H1 (cell line): Measurements from ENCODE around the gene MED17. TPM values are rescaled to one million over a fixed set of nuclear protein-coding genes. Genes with fewer than 3 reads are reported as not detected.
A peak's percentile ranks its signal among the peaks of the same experiment; 100 is the strongest.

ENCODE experiments used
- MAFK ChIP-seq: IDR thresholded peaks from 2 replicates; pipeline ENCODE4 v1.6.1; 2012; ENCODE audit warnings: low read depth, mild to moderate bottlenecking, improper control_type of control experiment, low read length
- POLR2AphosphoS5 ChIP-seq: IDR thresholded peaks from 2 replicates; pipeline ENCODE4 v1.6.1; 2011; ENCODE audit warnings: low read depth, low read length
- polyA plus RNA-seq, 7 experiments: library from polyadenylated mRNA; depleted of rRNA in 3 of 7; stranded (reverse) in 5 of 7; unstranded in 2 of 7; fragments of >200 nt in 5 of 7; fragments of 200-250 nt in 2 of 7; gene quantifications; 1 replicate in 5 of 7; 2 replicates in 1 of 7; 4 replicates in 1 of 7; pipeline versions ENCODE4 v1.2.1 to v1.2.3, GENCODE V29; 2011 to 2013; ENCODE audit warnings: missing spikeins in 2 of 7, mixed read lengths in 2 of 7
- total RNA-seq: library from RNA; stranded (reverse); fragmentation: NEBNext Ultra II Directional; extraction: Animal tissue kit (Norgen Biotek cat#: 25700); gene quantifications from 2 replicates; pipeline ENCODE4 v1.2.1, GENCODE V29; 2021
- TF ChIP-seq, protein P1 (sequence below): fragments of 300-600 bp; sonication (generic); IDR thresholded peaks from 2 replicates; pipeline ENCODE4 v1.7.1; 2012; ENCODE audit warnings: low read length, moderate library complexity, mild to moderate bottlenecking, inconsistent platforms; ENCODE audit not compliant: insufficient replicate concordance
- TF ChIP-seq, protein P2 (sequence below): IDR thresholded peaks from 2 replicates; pipeline ENCODE4 v1.6.1; 2012; ENCODE audit warnings: inconsistent platforms

Gene MED17
- total and polyA plus RNA-seq, 2 of the 8 experiments (the other 6 are each of a cell fraction or from before 2014, with no cell fraction given), result 8.8 to 33.7 TPM

DNA sequence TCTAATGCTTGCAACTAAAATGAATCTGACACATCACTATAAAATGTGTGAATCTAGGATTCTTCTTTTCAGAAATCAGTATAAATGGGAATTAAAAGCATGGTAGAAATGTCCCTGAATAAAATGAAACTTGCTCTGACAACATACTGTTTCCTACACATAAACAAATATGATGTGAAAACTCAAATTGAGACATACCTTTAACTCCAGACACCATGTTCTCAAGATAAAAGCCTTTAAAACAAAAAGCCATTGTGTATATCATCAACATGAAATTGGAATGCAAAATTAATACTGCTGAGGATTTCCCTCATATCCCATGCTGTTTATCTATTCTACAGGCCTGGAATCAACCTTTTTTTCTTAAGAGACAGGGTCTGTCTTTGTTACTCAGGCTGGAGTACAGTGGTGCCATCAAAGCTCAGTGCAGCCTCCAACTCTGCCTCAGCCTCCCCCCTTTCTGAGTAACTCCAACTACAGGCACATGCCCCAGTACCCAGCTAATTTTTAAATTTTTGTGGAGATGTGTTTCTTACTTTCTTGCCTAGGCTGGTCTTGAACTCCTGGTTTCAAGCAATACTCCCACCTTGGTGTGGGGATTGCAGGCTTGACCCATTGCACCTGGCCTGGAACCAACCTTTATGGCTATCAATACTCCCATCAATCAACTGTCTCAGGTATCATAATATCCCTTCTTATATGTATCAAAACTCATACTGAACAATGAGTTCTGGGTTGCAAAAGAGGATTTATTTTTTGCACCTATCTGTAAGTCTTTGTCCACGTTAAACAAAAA lies 49.5 kb upstream of the MED17 start (continued):
- TF ChIP-seq MAFK, result no peak
- peak; percentile 77 for TF ChIP-seq POLR2AphosphoS5
- TF ChIP-seq, protein P1, sequence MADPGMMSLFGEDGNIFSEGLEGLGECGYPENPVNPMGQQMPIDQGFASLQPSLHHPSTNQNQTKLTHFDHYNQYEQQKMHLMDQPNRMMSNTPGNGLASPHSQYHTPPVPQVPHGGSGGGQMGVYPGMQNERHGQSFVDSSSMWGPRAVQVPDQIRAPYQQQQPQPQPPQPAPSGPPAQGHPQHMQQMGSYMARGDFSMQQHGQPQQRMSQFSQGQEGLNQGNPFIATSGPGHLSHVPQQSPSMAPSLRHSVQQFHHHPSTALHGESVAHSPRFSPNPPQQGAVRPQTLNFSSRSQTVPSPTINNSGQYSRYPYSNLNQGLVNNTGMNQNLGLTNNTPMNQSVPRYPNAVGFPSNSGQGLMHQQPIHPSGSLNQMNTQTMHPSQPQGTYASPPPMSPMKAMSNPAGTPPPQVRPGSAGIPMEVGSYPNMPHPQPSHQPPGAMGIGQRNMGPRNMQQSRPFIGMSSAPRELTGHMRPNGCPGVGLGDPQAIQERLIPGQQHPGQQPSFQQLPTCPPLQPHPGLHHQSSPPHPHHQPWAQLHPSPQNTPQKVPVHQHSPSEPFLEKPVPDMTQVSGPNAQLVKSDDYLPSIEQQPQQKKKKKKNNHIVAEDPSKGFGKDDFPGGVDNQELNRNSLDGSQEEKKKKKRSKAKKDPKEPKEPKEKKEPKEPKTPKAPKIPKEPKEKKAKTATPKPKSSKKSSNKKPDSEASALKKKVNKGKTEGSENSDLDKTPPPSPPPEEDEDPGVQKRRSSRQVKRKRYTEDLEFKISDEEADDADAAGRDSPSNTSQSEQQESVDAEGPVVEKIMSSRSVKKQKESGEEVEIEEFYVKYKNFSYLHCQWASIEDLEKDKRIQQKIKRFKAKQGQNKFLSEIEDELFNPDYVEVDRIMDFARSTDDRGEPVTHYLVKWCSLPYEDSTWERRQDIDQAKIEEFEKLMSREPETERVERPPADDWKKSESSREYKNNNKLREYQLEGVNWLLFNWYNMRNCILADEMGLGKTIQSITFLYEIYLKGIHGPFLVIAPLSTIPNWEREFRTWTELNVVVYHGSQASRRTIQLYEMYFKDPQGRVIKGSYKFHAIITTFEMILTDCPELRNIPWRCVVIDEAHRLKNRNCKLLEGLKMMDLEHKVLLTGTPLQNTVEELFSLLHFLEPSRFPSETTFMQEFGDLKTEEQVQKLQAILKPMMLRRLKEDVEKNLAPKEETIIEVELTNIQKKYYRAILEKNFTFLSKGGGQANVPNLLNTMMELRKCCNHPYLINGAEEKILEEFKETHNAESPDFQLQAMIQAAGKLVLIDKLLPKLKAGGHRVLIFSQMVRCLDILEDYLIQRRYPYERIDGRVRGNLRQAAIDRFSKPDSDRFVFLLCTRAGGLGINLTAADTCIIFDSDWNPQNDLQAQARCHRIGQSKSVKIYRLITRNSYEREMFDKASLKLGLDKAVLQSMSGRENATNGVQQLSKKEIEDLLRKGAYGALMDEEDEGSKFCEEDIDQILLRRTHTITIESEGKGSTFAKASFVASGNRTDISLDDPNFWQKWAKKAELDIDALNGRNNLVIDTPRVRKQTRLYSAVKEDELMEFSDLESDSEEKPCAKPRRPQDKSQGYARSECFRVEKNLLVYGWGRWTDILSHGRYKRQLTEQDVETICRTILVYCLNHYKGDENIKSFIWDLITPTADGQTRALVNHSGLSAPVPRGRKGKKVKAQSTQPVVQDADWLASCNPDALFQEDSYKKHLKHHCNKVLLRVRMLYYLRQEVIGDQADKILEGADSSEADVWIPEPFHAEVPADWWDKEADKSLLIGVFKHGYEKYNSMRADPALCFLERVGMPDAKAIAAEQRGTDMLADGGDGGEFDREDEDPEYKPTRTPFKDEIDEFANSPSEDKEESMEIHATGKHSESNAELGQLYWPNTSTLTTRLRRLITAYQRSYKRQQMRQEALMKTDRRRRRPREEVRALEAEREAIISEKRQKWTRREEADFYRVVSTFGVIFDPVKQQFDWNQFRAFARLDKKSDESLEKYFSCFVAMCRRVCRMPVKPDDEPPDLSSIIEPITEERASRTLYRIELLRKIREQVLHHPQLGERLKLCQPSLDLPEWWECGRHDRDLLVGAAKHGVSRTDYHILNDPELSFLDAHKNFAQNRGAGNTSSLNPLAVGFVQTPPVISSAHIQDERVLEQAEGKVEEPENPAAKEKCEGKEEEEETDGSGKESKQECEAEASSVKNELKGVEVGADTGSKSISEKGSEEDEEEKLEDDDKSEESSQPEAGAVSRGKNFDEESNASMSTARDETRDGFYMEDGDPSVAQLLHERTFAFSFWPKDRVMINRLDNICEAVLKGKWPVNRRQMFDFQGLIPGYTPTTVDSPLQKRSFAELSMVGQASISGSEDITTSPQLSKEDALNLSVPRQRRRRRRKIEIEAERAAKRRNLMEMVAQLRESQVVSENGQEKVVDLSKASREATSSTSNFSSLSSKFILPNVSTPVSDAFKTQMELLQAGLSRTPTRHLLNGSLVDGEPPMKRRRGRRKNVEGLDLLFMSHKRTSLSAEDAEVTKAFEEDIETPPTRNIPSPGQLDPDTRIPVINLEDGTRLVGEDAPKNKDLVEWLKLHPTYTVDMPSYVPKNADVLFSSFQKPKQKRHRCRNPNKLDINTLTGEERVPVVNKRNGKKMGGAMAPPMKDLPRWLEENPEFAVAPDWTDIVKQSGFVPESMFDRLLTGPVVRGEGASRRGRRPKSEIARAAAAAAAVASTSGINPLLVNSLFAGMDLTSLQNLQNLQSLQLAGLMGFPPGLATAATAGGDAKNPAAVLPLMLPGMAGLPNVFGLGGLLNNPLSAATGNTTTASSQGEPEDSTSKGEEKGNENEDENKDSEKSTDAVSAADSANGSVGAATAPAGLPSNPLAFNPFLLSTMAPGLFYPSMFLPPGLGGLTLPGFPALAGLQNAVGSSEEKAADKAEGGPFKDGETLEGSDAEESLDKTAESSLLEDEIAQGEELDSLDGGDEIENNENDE, result peak; percentile 16
- TF ChIP-seq, protein P2, sequence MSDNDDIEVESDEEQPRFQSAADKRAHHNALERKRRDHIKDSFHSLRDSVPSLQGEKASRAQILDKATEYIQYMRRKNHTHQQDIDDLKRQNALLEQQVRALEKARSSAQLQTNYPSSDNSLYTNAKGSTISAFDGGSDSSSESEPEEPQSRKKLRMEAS, result no peak
- TF ChIP-seq, all 59 proteins: peak for 3
